Vagina (tissue), 2 donors: ENCODE measurements around the gene CYP21A2.
"Not testable (repeated sequence)": the region's sequence is repeated elsewhere in the genome, so short reads cannot be mapped to it uniquely, and the experiment has no call there.

ENCODE experiments used
- CTCF ChIP-seq, 3 experiments: fragments of 450-650 bp in 2 of 3; fragments of 200-600 bp in 1 of 3; sonication (generic) in 1 of 3; IDR thresholded peaks; one replicate each; pipeline ENCODE4 v1.5.1; 2017 to 2019; ENCODE audit warnings: antibody characterized with exemption in 3 of 3, mild to moderate bottlenecking in 2 of 3, moderate library complexity in 2 of 3
- POLR2A ChIP-seq, 2 donors: fragments of 450-650 bp; IDR thresholded peaks; one replicate each; pipeline ENCODE4 v1.6.1; 2017; ENCODE audit warnings: antibody characterized with exemption in 2 of 2, mild to moderate bottlenecking in 2 of 2, moderate library complexity in 2 of 2

DNA sequence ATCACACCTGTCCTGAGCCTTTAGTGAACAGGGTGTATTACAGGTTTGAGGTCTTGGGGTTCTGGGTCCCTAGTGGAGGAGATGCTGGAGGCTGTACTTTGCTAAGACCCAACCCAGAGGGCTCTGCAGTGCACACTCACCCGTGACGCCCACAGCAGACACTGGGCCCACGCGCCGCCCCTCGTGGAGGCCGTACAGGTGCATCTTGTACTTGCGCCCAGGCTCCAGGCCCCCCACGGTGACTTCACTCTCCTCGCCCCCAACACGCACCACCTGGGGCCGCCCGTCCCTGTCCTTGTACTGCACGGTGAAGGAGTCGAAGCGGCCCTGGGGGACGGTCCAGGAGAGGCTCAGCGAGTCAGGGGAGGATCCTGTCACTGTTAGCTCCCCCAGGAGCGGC lies 29.3 kb downstream of the CYP21A2 start:
- not testable (repeated sequence) for TF ChIP-seq POLR2A, CTCF (IDR thresholded peaks at IDR 0.05)
